Peyer's patch (tissue), 4 donors: Measurements from ENCODE around the gene PRICKLE2. TPM values are rescaled to one million over a fixed set of nuclear protein-coding genes. Genes with fewer than 3 reads are reported as not detected.

Experiments
- DNase-seq, 3 donors: peaks; one replicate each; pipeline ENCODE4 v3.0.0-alpha.2; 2017 to 2019
- H3K27ac ChIP-seq, 4 donors: fragments of 200-600 bp; sonication (generic); one replicate each; pipeline ENCODE4 v1.5.1; 2016 to 2019
- H3K27me3 ChIP-seq, 2 donors: fragments of 200-600 bp; sonication (generic); one replicate each; pipeline ENCODE4 v1.5.1; 2019
- H3K36me3 ChIP-seq, 3 donors: fragments of 200-600 bp; sonication (generic); one replicate each; pipeline ENCODE4 v1.5.1; 2016 to 2019
- H3K4me1 ChIP-seq, 4 donors: fragments of 200-600 bp; sonication (generic); one replicate each; pipeline ENCODE4 v1.5.1; 2016 to 2019
- H3K4me3 ChIP-seq, 4 donors: fragments of 200-600 bp; sonication (generic); 1 replicate in 3 of 4; 2 replicates in 1 of 4; pipeline ENCODE4 v1.5.1; 2016 to 2019; ENCODE audit warnings: mild to moderate bottlenecking in 1 of 4
- H3K9me3 ChIP-seq, 4 donors: fragments of 200-600 bp; sonication (generic); one replicate each; pipeline ENCODE4 v1.5.1; 2016 to 2019; ENCODE audit warnings: mild to moderate bottlenecking in 1 of 4
- CTCF ChIP-seq, 6 experiments: fragments of 450-650 bp in 4 of 6; fragments of 200-600 bp in 2 of 6; sonication (generic) in 1 of 6; IDR thresholded peaks; one replicate each; pipeline ENCODE4 v1.5.1; 2017 to 2019; ENCODE audit warnings: antibody characterized with exemption in 6 of 6, mild to moderate bottlenecking in 3 of 6, moderate library complexity in 1 of 6
- POLR2A ChIP-seq, 2 donors: fragments of 450-650 bp; IDR thresholded peaks; one replicate each; pipeline ENCODE4 v1.5.1; 2017; ENCODE audit warnings: antibody characterized with exemption in 2 of 2, mild to moderate bottlenecking in 2 of 2, moderate library complexity in 2 of 2
- total RNA-seq, 4 donors: library from RNA; depleted of rRNA; stranded (reverse); fragments of >200 nt; gene quantifications; one replicate each; pipeline ENCODE4 v1.1.0, GENCODE V29; 2016

Gene PRICKLE2
- total RNA-seq, 4 donors from 2014 or later: 3.5 to 22.3 (median 11.8) TPM

- H3K36me3 ChIP-seq: no peaks in the 10 kb centered on the region
- no peaks in the 10 kb centered on the region for H3K9me3 ChIP-seq
These were observed 153.1 kb downstream of the PRICKLE2 start for GRCh38 chr3:64072126-64072525.

GRCh38 chr3:64070704-64071103, 154.6 kb downstream of the PRICKLE2 start:
- no peak overlapping the region for H3K27ac ChIP-seq
- H3K36me3 ChIP-seq: no peaks in the 10 kb centered on the region
- H3K4me3 ChIP-seq: no peak overlapping the region
- DNase-seq: no peak
- H3K27me3 ChIP-seq: no peaks in the 10 kb centered on the region
- no peaks in the 10 kb centered on the region for H3K4me1 ChIP-seq
- no peaks in the 10 kb centered on the region for H3K9me3 ChIP-seq
- TF ChIP-seq POLR2A (IDR thresholded peaks at IDR 0.05): no peak
- TF ChIP-seq CTCF (IDR thresholded peaks at IDR 0.05): no peak

More at GRCh38 chr3:64072126-64072525, 153.1 kb downstream of the PRICKLE2 start:
- no peak for DNase-seq
- no peaks in the 10 kb centered on the region for H3K27me3 ChIP-seq
- no peak overlapping the region for H3K27ac ChIP-seq
- H3K4me3 ChIP-seq: no peak overlapping the region
- H3K4me1 ChIP-seq: no peaks in the 10 kb centered on the region
- TF ChIP-seq POLR2A (IDR thresholded peaks at IDR 0.05) (no peak), CTCF (IDR thresholded peaks at IDR 0.05) (no peak)

DNA sequence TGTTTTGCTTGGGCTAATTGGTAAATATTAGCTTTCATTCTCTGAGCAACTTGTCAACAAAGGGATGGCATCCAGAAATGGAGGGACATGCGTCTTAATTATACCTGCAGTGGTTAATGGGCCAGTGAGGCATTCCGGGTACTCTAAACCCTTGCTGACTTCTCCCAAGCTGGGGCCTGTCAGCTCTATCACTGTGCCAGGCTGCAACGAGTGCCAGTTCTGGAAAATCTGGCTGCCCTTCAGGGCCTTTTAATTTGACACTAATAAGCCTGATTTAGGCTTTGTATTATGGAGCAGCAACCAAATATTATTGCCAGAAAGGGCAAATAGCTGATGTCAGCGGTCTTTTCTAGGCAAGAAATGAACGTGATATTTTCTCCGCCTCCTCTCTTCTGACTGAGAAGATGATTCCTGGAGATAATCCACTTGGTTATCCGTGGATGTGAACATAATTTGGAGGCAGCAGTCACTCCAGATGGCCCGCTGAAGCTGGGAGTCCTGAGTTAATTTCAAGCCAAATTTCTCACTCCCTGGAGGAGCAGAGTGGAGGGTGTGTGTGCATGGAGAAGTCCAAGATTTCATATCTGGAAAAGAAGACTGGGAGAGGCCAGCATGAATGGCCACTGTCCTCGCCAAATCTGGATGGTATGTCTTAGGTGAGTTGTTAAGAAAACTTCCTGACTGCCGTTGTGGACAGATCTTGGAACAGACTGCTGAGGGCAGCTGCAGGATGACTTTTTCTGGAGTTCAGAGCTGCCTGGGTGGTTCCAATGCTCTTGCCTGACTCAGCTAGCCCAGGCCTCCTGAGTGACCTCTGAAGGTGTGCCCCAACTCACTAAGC, 157.5 kb downstream of the PRICKLE2 start:
- peak overlapping the region in 1 of 4 donors; percentile 12 for H3K27ac ChIP-seq
- H3K36me3 ChIP-seq: no peaks in the 10 kb centered on the region
- H3K27me3 ChIP-seq: no peaks in the 10 kb centered on the region
- H3K4me1 ChIP-seq: no peaks in the 10 kb centered on the region
- no peak overlapping the region for H3K4me3 ChIP-seq
- no peaks in the 10 kb centered on the region for H3K9me3 ChIP-seq
- DNase-seq: no peak
- TF ChIP-seq CTCF (IDR thresholded peaks at IDR 0.05) (no peak), POLR2A (IDR thresholded peaks at IDR 0.05) (no peak)

DNA sequence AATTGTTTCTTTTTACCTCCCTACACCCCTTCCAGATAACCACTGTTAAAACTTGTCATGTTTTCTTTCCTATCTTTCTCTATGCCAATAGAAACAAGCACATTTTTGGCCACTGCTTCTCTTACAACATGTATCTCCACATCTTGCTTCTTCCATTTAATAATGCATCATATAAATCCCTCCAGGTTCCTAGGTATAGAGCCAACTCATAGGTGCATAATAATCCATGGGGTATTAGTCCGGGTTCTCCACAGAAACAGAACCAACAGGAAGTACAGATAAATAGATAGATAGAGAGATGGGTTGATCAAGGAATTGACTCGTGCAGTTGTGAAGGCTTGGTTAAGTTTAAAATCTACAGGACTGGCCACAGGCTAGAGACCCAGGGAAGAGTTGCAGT, 160.5 kb downstream of the PRICKLE2 start:
- Histone ChIP-seq H3K36me3 (no peaks in the 10 kb centered on the region), H3K27me3 (no peaks in the 10 kb centered on the region), H3K27ac (no peak overlapping the region), H3K9me3 (no peaks in the 10 kb centered on the region), H3K4me3 (no peak overlapping the region), H3K4me1 (no peaks in the 10 kb centered on the region)
- DNase-seq: no peak
- TF ChIP-seq POLR2A (IDR thresholded peaks at IDR 0.05) (no peak), CTCF (IDR thresholded peaks at IDR 0.05) (no peak)

DNA sequence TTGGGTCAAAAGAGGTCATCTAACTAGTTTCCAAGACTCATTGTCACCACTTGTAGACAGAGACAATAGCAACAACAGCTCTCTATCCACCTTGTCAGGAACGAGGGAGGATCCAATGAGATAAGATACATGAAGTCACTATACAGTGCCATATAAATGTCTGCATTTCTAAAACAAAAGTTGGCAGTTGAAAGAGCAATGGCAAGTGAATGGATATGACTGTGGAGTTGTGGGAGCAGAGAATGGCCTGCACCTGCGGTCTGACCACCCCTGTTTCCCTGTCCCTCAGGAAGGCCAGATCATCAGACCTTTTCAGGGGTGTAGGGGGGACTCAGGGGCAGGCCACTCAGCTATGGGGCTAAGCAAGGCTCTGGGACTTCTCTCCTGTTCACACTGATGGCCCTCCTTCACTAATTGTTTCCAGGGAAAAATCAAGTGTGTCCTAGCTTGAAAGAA, 161.3 kb downstream of the PRICKLE2 start:
- H3K27me3 ChIP-seq: no peaks in the 10 kb centered on the region
- no peak overlapping the region for H3K4me3 ChIP-seq
- H3K27ac ChIP-seq: no peak overlapping the region
- H3K4me1 ChIP-seq: no peaks in the 10 kb centered on the region
- no peak for DNase-seq
- H3K36me3 ChIP-seq: no peaks in the 10 kb centered on the region
- no peaks in the 10 kb centered on the region for H3K9me3 ChIP-seq
- TF ChIP-seq POLR2A (IDR thresholded peaks at IDR 0.05) (no peak), CTCF (IDR thresholded peaks at IDR 0.05) (no peak)
